Measurements from ENCODE around the gene PABPC1L2B.
"Not testable (repeated sequence)": the region's sequence is repeated elsewhere in the genome, so short reads cannot be mapped to it uniquely, and the experiment has no call there.

DNA sequence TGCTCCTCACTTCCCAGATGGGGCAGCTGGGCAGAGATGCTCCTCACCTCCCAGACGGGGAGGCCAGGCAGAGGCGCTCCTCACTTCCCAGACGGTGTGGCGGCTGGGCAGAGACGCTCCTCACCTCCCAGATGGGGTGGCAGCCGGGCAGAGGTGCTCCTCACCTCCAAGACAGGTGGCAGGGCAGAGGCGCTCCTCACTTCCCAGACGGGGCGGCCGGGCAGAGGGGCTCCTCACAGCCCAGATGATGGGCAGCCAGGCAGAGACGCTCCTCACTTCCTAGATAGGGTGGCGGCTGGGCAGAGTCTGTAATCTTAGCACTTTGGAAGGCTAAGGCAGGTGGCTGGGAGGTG is 19.3 kb downstream of the PABPC1L2B start:
- TF ChIP-seq POLR2A, POU2F2, POLR2AphosphoS5, TAF1, SPI1 (IDR thresholded peaks at IDR 0.05; ENCODE audit: low read depth, low read length): not testable (repeated sequence)
